LNCaP clone FGC (cell line): ENCODE measurements around the gene SGF29.
"Not testable (repeated sequence)": the region's sequence is repeated elsewhere in the genome, so short reads cannot be mapped to it uniquely, and the experiment has no call there.

ENCODE experiments used
- DNase-seq: peaks from one replicate; pipeline ENCODE4 v3.0.0-alpha.2; 2011; ENCODE audit warnings: low read depth
- H3K4me3 ChIP-seq: 2 replicates; pipeline ENCODE4 v1.5.1; 2011; ENCODE audit warnings: mild to moderate bottlenecking, low read depth, low read length, control low read depth
- CTCF ChIP-seq: IDR thresholded peaks from 2 replicates; pipeline ENCODE4 v1.5.1; 2012; ENCODE audit warnings: mild to moderate bottlenecking; ENCODE audit not compliant: control insufficient read depth, insufficient read depth; ENCODE audit errors: extremely low read depth

Gene SGF29

GRCh38 chr16:28544998-28545397 is 8.7 kb upstream of the SGF29 start:
- no peak for DNase-seq
- TF ChIP-seq CTCF, result no peak

GRCh38 chr16:28545964-28546363 is 7.8 kb upstream of the SGF29 start:
- DNase-seq, H3K4me3 ChIP-seq: not testable (repeated sequence)

More at GRCh38 chr16:28544998-28545397, 8.7 kb upstream of the SGF29 start:
- no peak overlapping the region for H3K4me3 ChIP-seq

GRCh38 chr16:28546626-28547025 is 7.1 kb upstream of the SGF29 start:
- no peak for TF ChIP-seq CTCF
- DNase-seq, result no peak
- H3K4me3 ChIP-seq, result no peak overlapping the region

- DNase-seq, result no peak
These were observed 5.4 kb upstream of the SGF29 start for GRCh38 chr16:28548306-28548802.

GRCh38 chr16:28549301-28549899 is 4.3 kb upstream of the SGF29 start:
- no peak overlapping the region for H3K4me3 ChIP-seq
- TF ChIP-seq CTCF, result peak; percentile 91
- no peak for DNase-seq

More at GRCh38 chr16:28548306-28548802, 5.4 kb upstream of the SGF29 start:
- TF ChIP-seq CTCF, result no peak
- H3K4me3 ChIP-seq, result no peak overlapping the region

GRCh38 chr16:28554634-28555423 is 1.1 kb downstream of the SGF29 start:
- DNase-seq, result no peak
- TF ChIP-seq CTCF, result no peak
- H3K4me3 ChIP-seq, result peak overlapping the region; percentile 62

- TF ChIP-seq CTCF, result no peak
- no peak for DNase-seq
These were observed 1.8 kb downstream of the SGF29 start for GRCh38 chr16:28555561-28555960.

More at GRCh38 chr16:28555561-28555960, 1.8 kb downstream of the SGF29 start:
- no peak overlapping the region for H3K4me3 ChIP-seq
